K562 (cell line): Measurements from ENCODE around the gene NDUFB3. TPM values are rescaled to one million over a fixed set of nuclear protein-coding genes. Genes with fewer than 3 reads are reported as not detected.
"Not testable (repeated sequence)": the region's sequence is repeated elsewhere in the genome, so short reads cannot be mapped to it uniquely, and the experiment has no call there.

Source experiments
- ATAC-seq: fragments of 200-7000 bp; cut with Tn5 transposase; 3 replicates; pipeline ENCODE4 v1.9.1; 2020; ENCODE audit warnings: moderate library complexity
- BruUV-seq: library from RNA; stranded (reverse); fragments of 400-500 nt; replicated peaks from 2 replicates; lab custom pipeline; 2021; lab: Mats Ljungman, UMichigan
- CTCF ChIA-PET: fragments of 300-600 bp; formaldehyde crosslinking; extraction: SDS; loops from one replicate; lab custom pipeline; 2021; ENCODE audit warnings: low intra/inter-chr PET ratio; lab: Yijun Ruan, JAX
- POLR2A ChIA-PET: fragments of 300-600, 350-650 bp; sonication (Branson Sonifier 250); formaldehyde crosslinking; extraction: SDS; loops from one replicate; lab custom pipeline; 2021; ENCODE audit warnings: antibody characterized with exemption, inconsistent platforms; lab: Yijun Ruan, JAX
- DNase-seq, 4 experiments: peaks; one replicate each; pipeline versions ENCODE4 v3.0.0 to v3.0.0-alpha.2; 2011 to 2018; ENCODE audit warnings: low spot score in 3 of 4, mixed read lengths in 3 of 4; ENCODE audit errors: extremely low read depth in 1 of 4
- FAIRE-seq: peaks from 2 replicates; lab custom pipeline; 2011; peaks lifted over from hg19 to GRCh38; lab: Jason Lieb, UNC
- H2AFZ ChIP-seq: 2 replicates; pipeline ENCODE4 v1.6.0; 2011; ENCODE audit warnings: low read depth, low read length, control low read depth, inconsistent platforms
- H3K27ac ChIP-seq: fragments of 200-600 bp; 3 replicates; pipeline ENCODE4 v1.8.0; 2011; ENCODE audit warnings: low read depth, mild to moderate bottlenecking, control low read depth, inconsistent platforms, low read length, moderate library complexity, mixed read lengths; ENCODE audit errors: extremely low read depth
- H3K27me3 ChIP-seq, 2 experiments: fragments of 300-600 bp in 1 of 2; 2 replicates in 1 of 2; 3 replicates in 1 of 2; pipeline versions ENCODE4 v1.6.0 to v1.8.0; 2011; ENCODE audit warnings: inconsistent platforms in 2 of 2, low read length in 2 of 2, mild to moderate bottlenecking in 1 of 2, mixed read lengths in 1 of 2, moderate library complexity in 1 of 2; ENCODE audit not compliant: control insufficient read depth in 2 of 2, insufficient read depth in 2 of 2
- H3K36me3 ChIP-seq: fragments of 300-600 bp; 3 replicates; pipeline ENCODE4 v1.8.0; 2011; ENCODE audit warnings: mild to moderate bottlenecking, low read length, inconsistent platforms; ENCODE audit not compliant: control insufficient read depth, insufficient read depth
- H3K4me1 ChIP-seq, 2 experiments: fragments of 200-600 bp in 1 of 2; replicated peaks in 1 of 2; 2 replicates in 1 of 2; 3 replicates in 1 of 2; pipeline versions ENCODE4 v1.5.1 to v1.8.0; 2011; ENCODE audit warnings: inconsistent platforms in 2 of 2, low read length in 2 of 2, mild to moderate bottlenecking in 1 of 2, mixed read lengths in 1 of 2, moderate library complexity in 1 of 2; ENCODE audit not compliant: control insufficient read depth in 2 of 2, insufficient read depth in 2 of 2
- H3K4me2 ChIP-seq: 2 replicates; pipeline ENCODE4 v1.6.1; 2011; ENCODE audit warnings: low read length, control low read depth, inconsistent platforms, mixed read lengths; ENCODE audit not compliant: insufficient read depth
- H3K4me3 ChIP-seq: fragments of 200-600 bp; sonication (generic), shearing (Covaris generic); 2 replicates; pipeline ENCODE4 v1.5.1; 2016; ENCODE audit warnings: control low read depth, inconsistent platforms
- H3K79me2 ChIP-seq: fragments of 200-600 bp; 3 replicates; pipeline ENCODE4 v1.8.0; 2011; ENCODE audit warnings: low read length, inconsistent platforms; ENCODE audit not compliant: control insufficient read depth, insufficient read depth
- H3K9ac ChIP-seq, 2 experiments: 2 replicates each; pipeline versions ENCODE4 v1.6.0 to v1.6.1; 2011; ENCODE audit warnings: low read depth in 2 of 2, low read length in 2 of 2, control low read depth in 1 of 2, inconsistent platforms in 1 of 2, mild to moderate bottlenecking in 1 of 2, mixed read lengths in 1 of 2; ENCODE audit not compliant: insufficient read depth in 1 of 2
- H3K9me1 ChIP-seq: one replicate; pipeline ENCODE4 v1.6.0; 2011; ENCODE audit warnings: inconsistent platforms, mild to moderate bottlenecking, low read length, moderate library complexity; ENCODE audit not compliant: control insufficient read depth, insufficient read depth
- H3K9me3 ChIP-seq: replicated peaks from 2 replicates; pipeline ENCODE4 v1.5.1; 2011; ENCODE audit warnings: low read depth, low read length, inconsistent platforms; ENCODE audit not compliant: control insufficient read depth, insufficient read depth
- H4K20me1 ChIP-seq: replicated peaks from 2 replicates; pipeline ENCODE4 v1.6.1; 2011; ENCODE audit warnings: low read length, inconsistent platforms, mixed read lengths; ENCODE audit not compliant: control insufficient read depth, insufficient read depth
- CHD4 ChIP-seq: fragments of 200-600 bp; sonication (generic); IDR thresholded peaks from 3 replicates; pipeline ENCODE4 v1.6.1; 2012; ENCODE audit warnings: low read depth, mild to moderate bottlenecking, mixed read lengths, low read length, inconsistent platforms; ENCODE audit not compliant: insufficient read depth, insufficient replicate concordance, poor library complexity, severe bottlenecking
- FOXM1 ChIP-seq, 2 experiments: fragments of 450-650 bp in 1 of 2; sonication (generic) in 1 of 2; formaldehyde crosslinking in 1 of 2; IDR thresholded peaks; 2 replicates each; pipeline versions ENCODE4 v1.6.1 to v1.9.0; 2017 to 2022; ENCODE audit warnings: low read depth in 2 of 2, mild to moderate bottlenecking in 2 of 2, missing genetic modification reagents in 1 of 2, moderate library complexity in 1 of 2
- KDM1A ChIP-seq, 2 experiments: fragments of 450-650 bp; IDR thresholded peaks; 2 replicates each; pipeline ENCODE4 v1.6.1; 2016; ENCODE audit warnings: mild to moderate bottlenecking in 2 of 2
- SMAD4 ChIP-seq: fragments of 250-450 bp; sonication (Bioruptor Pico); conservative IDR thresholded peaks from 2 replicates; pipeline ENCODE4 v1.8.0; 2021; ENCODE audit warnings: inconsistent platforms, mild to moderate bottlenecking, moderate library complexity
- WGBS: fragments of 100-300 bp; shearing (Covaris generic); methylation state at CpG from one replicate; pipeline ENCODE4 v1.1.6; 2016; ENCODE audit warnings: low coverage, mixed read lengths; ENCODE audit not compliant: insufficient coverage; ENCODE audit errors: missing lambda C conversion rate; 5-methylcytosine and 5-hydroxymethylcytosine counted together
- in situ Hi-C: fragments of 300-500 bp; cut with MboI; formaldehyde crosslinking; loops from 4 replicates; pipeline ENCODE4 v1.15.0; 2018; ENCODE audit warnings: inconsistent platforms, mixed read lengths
- intact Hi-C: fragments of 100-400 bp; cut with micrococcal nuclease; formaldehyde crosslinking; loops from 2 replicates; pipeline ENCODE4 v1.14.2; 2022
- polyA plus RNA-seq, 8 experiments: library from polyadenylated mRNA; depleted of rRNA in 4 of 8; stranded (reverse) in 5 of 8; unstranded in 3 of 8; fragments of >200 nt; fragmentation: Nextera tagmentation in 2 of 8; fragmentation: Illumina TruSeq in 1 of 8; extraction: Ambion mirVana in 2 of 8; extraction: Trizol in 1 of 8; gene quantifications; 2 replicates each; pipeline versions ENCODE4 v1.2.1 to v1.2.3, GENCODE V29; 2011 to 2014; ENCODE audit warnings: inconsistent platforms in 1 of 8, missing spikeins in 1 of 8
- total RNA-seq, 7 experiments: library from RNA; depleted of rRNA in 6 of 7; stranded (reverse); fragments of >200 nt in 6 of 7; fragmentation: Illumina TruSeq in 2 of 7; extraction: Trizol in 2 of 7; gene quantifications; 2 replicates each; pipeline versions ENCODE4 v1.2.1 to v1.2.3, GENCODE V29; 2011 to 2021; ENCODE audit warnings: low replicate concordance in 1 of 7
- TF ChIP-seq, protein P1 (sequence below): fragments of 450-650 bp; IDR thresholded peaks from 2 replicates; pipeline ENCODE4 v1.6.1; 2016; ENCODE audit warnings: borderline replicate concordance
- TF ChIP-seq, protein P2 (sequence below), 3 experiments: fragments of 200-800 bp in 1 of 3; sonication (Bioruptor generic) in 1 of 3; sonication (generic) in 1 of 3; formaldehyde crosslinking in 1 of 3; IDR thresholded peaks; 2 replicates each; pipeline versions ENCODE4 v1.6.1 to v1.8.0; 2016 to 2022; ENCODE audit warnings: mild to moderate bottlenecking in 2 of 3, missing compliant biosample characterization in 2 of 3, missing genetic modification characterization in 2 of 3, missing genetic modification reagents in 1 of 3

Gene NDUFB3
- total and polyA plus RNA-seq, 9 of the 15 experiments (the other 6 are each of a cell fraction or from before 2014, with no cell fraction given): 126 to 786 (median 156) TPM

DNA sequence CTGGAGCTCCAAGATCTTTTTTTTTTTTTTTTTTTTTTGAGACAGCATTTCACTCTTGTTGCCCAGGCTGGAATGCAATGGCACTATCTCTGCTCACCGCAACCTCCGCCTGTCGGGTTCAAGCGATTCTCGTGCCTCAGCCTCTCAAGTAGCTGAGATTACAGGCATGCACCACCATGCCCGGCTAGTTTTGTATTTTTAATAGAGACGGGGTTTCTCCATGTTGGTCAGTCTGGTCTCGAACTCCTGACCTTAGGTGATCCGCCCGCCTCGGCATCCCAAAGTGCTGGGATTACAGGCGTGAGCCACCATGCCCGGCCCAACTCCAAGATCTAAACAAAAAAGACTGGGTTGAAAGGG lies 45.9 kb downstream of the NDUFB3 start:
- H3K9me1 ChIP-seq; BruUV-seq; in situ Hi-C loops; H4K20me1 ChIP-seq; DNase-seq; ATAC-seq; H3K27me3 ChIP-seq; FAIRE-seq; H3K9me3 ChIP-seq; TF ChIP-seq FOXM1 (CRISPR knock-in tag; IDR thresholded peaks at IDR 0.05; ENCODE audit: low read depth): not testable (repeated sequence)
- Histone ChIP-seq H3K4me2 (peak overlapping the region; percentile 93), H3K27ac (peak overlapping the region; percentile 98), H3K36me3 (peaks cover 21% of the 10 kb centered on the region), H3K4me1 (peaks cover 14 to 26% of the 10 kb centered on the region in 2 experiments; a peak in 4 of 5 replicates), H3K4me3 (peak overlapping the region; percentile 93), H3K9ac (peak overlapping the region; percentile 65 to 94; a peak in 3 of 4 replicates), H3K79me2 (peaks cover 91% of the 10 kb centered on the region), H2AFZ (0 out of 2 replicates have a peak overlapping the region, but pooled peaks have one; percentile 30)
- POLR2A ChIA-PET: interaction anchor here (0.6 to 1.9 kb wide), 9 partner anchors 9 to 368 kb away, joined by 3 to 7 read pairs (median 3); partner anchors contain the start of gene CASP10
- intact Hi-C loops: loop anchor here (1.0 to 5.0 kb wide), 5 partner anchors 41 to 290 kb away; partner anchors contain the start of genes HYCC2 and ORC2
- CTCF ChIA-PET: interaction anchor here (0.6 to 1.5 kb wide), 5 partner anchors 41 to 712 kb away, joined by 3 to 8 read pairs (median 3); no protein-coding TSS in a partner anchor
- 3% methylated on average over 13 of the region's 13 CpGs for WGBS
- TF ChIP-seq, protein P1, sequence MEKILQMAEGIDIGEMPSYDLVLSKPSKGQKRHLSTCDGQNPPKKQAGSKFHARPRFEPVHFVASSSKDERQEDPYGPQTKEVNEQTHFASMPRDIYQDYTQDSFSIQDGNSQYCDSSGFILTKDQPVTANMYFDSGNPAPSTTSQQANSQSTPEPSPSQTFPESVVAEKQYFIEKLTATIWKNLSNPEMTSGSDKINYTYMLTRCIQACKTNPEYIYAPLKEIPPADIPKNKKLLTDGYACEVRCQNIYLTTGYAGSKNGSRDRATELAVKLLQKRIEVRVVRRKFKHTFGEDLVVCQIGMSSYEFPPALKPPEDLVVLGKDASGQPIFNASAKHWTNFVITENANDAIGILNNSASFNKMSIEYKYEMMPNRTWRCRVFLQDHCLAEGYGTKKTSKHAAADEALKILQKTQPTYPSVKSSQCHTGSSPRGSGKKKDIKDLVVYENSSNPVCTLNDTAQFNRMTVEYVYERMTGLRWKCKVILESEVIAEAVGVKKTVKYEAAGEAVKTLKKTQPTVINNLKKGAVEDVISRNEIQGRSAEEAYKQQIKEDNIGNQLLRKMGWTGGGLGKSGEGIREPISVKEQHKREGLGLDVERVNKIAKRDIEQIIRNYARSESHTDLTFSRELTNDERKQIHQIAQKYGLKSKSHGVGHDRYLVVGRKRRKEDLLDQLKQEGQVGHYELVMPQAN: peak; percentile 18; the same call in 1 of the 2 replicates
- TF ChIP-seq CHD4 (peak; percentile 3), FOXM1 (IDR thresholded peaks at IDR 0.05; ENCODE audit: low read depth) (0 out of 2 replicates have a peak, but pooled peaks have one; percentile 1), KDM1A (IDR thresholded peaks at IDR 0.05) (peak in 1 of 2 experiments; percentile 50; a peak in 1 of 4 replicates), SMAD4 (CRISPR knock-in tag) (0 out of 2 replicates have a peak, but pooled peaks have one; percentile 9)
- TF ChIP-seq, protein P2, sequence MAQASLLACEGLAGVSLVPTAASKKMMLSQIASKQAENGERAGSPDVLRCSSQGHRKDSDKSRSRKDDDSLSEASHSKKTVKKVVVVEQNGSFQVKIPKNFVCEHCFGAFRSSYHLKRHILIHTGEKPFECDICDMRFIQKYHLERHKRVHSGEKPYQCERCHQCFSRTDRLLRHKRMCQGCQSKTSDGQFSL (CRISPR knock-in tag; IDR thresholded peaks at IDR 0.05): not testable (repeated sequence)
- TF ChIP-seq, protein P2 (tag; IDR thresholded peaks at IDR 0.05): 0 out of 4 replicates have a peak, but pooled peaks of 1 of the 2 experiments have one; percentile 24
